Measurements from ENCODE around the gene GLTPD2.

GLTPD2 gene

GRCh38 chr17:4788807-4789700 is at the start of gene GLTPD2:
Gene GLTPD2, plus strand, starts transcription at chr17:4788964. Its CDS starts 48 bp downstream, at chr17:4789012.
- DNase-seq = no peak

- DNase-seq = peak; percentile 74
These were observed 49.4 kb upstream of the GLTPD2 start, which contains the start of the genes CXCL16 and ZMYND15 for GRCh38 chr17:4739122-4740024. Gene CXCL16, minus strand, starts transcription at chr17:4739928. Its CDS starts 589 bp downstream, at chr17:4739339. Gene ZMYND15, plus strand, starts transcription at chr17:4739833. Its CDS starts 716 bp downstream, at chr17:4740549.

GRCh38 chr17:4740025-4740351 is 48.8 kb upstream of the GLTPD2 start:
- DNase-seq = no peak

- DNase-seq = no peak
These were observed 48.2 kb upstream of the GLTPD2 start for GRCh38 chr17:4740584-4740983.

- DNase-seq = no peak
These were observed 47.2 kb upstream of the GLTPD2 start for GRCh38 chr17:4741544-4741943.

GRCh38 chr17:4742133-4742532 is 46.6 kb upstream of the GLTPD2 start:
- no peak for DNase-seq

GRCh38 chr17:4742629-4743028 is 46.1 kb upstream of the GLTPD2 start:
- DNase-seq = no peak

- DNase-seq = no peak
These were observed 45.5 kb upstream of the GLTPD2 start for GRCh38 chr17:4743216-4743615.

GRCh38 chr17:4743898-4744297 is 44.9 kb upstream of the GLTPD2 start:
- no peak for DNase-seq

GRCh38 chr17:4744999-4745969 is 43.5 kb upstream of the GLTPD2 start:
- DNase-seq = peak; percentile 25

GRCh38 chr17:4747847-4748246 is 40.9 kb upstream of the GLTPD2 start:
- no peak for DNase-seq

- DNase-seq = no peak
These were observed 40.1 kb upstream of the GLTPD2 start for GRCh38 chr17:4748686-4749085.

GRCh38 chr17:4750606-4751005 is 38.2 kb upstream of the GLTPD2 start:
- DNase-seq = no peak

GRCh38 chr17:4751932-4752331 is 36.8 kb upstream of the GLTPD2 start:
- no peak for DNase-seq

- no peak for DNase-seq
These were observed 35.4 kb upstream of the GLTPD2 start for GRCh38 chr17:4753392-4753791.

GRCh38 chr17:4759776-4760236 is 29.0 kb upstream of the GLTPD2 start:
- no peak for DNase-seq

GRCh38 chr17:4764595-4764994 is 24.2 kb upstream of the GLTPD2 start:
- no peak for DNase-seq

- no peak for DNase-seq
These were observed 22.6 kb upstream of the GLTPD2 start for GRCh38 chr17:4766201-4766600.

- no peak for DNase-seq
These were observed 22.0 kb upstream of the GLTPD2 start for GRCh38 chr17:4766723-4767122.

GRCh38 chr17:4768298-4768697 is 20.5 kb upstream of the GLTPD2 start:
- DNase-seq = no peak

- DNase-seq = no peak
These were observed 19.1 kb upstream of the GLTPD2 start for GRCh38 chr17:4769628-4770027.

- DNase-seq = no peak
These were observed 17.1 kb upstream of the GLTPD2 start, which contains the start of gene TM4SF5 for GRCh38 chr17:4771519-4772234. Gene TM4SF5, plus strand, starts transcription at chr17:4771886. Its CDS starts 37 bp downstream, at chr17:4771923.
